GM12878 (cell line): Measurements from ENCODE around the gene PITPNB.

Experiments used
- CHD2 ChIP-seq: IDR thresholded peaks from 2 replicates; pipeline ENCODE4 v1.6.1; 2011; ENCODE audit warnings: low read depth, low read length, improper control_type of control experiment, borderline replicate concordance
- CREB1 ChIP-seq: IDR thresholded peaks from 2 replicates; pipeline ENCODE4 v1.6.1; 2012; ENCODE audit warnings: low read depth, mild to moderate bottlenecking, inconsistent platforms
- EED ChIP-seq: sonication (generic); IDR thresholded peaks from 2 replicates; pipeline ENCODE4 v1.6.1; 2016; ENCODE audit warnings: antibody characterized with exemption, low read depth
- KDM1A ChIP-seq: fragments of 200-600 bp; sonication (generic); IDR thresholded peaks from 2 replicates; pipeline ENCODE4 v1.6.1; 2016; ENCODE audit warnings: borderline replicate concordance
- PAX8 ChIP-seq: fragments of 450-650 bp; IDR thresholded peaks from 2 replicates; pipeline ENCODE4 v1.6.1; 2017; ENCODE audit warnings: mild to moderate bottlenecking, moderate library complexity
- SP1 ChIP-seq: IDR thresholded peaks from one replicate; pipeline ENCODE4 v1.6.1; 2011; ENCODE audit warnings: low read depth, low read length
- TAF1 ChIP-seq: IDR thresholded peaks from 2 replicates; pipeline ENCODE4 v1.6.1; 2011; ENCODE audit warnings: mild to moderate bottlenecking, low read depth, low read length, borderline replicate concordance
- TARDBP ChIP-seq: IDR thresholded peaks from 2 replicates; pipeline ENCODE4 v1.6.1; 2016; ENCODE audit warnings: borderline replicate concordance
- TF ChIP-seq, protein P1 (sequence below): IDR thresholded peaks from 2 replicates; pipeline ENCODE4 v1.6.1; 2011; ENCODE audit warnings: borderline replicate concordance, low read depth, mild to moderate bottlenecking, moderate library complexity, mixed read lengths, low read length; ENCODE audit not compliant: insufficient read depth; ENCODE audit errors: extremely low read length
- TF ChIP-seq, protein P2 (sequence below): fragments of 450-650 bp; IDR thresholded peaks from 2 replicates; pipeline ENCODE4 v1.6.1; 2017; ENCODE audit warnings: mild to moderate bottlenecking, low read depth, inconsistent platforms; ENCODE audit not compliant: poor library complexity, severe bottlenecking
- TF ChIP-seq, protein P3 (sequence below), 3 experiments: IDR thresholded peaks in 2 of 3; conservative IDR thresholded peaks in 1 of 3; 2 replicates each; pipeline ENCODE4 v1.5.1; 2011; ENCODE audit warnings: low read depth in 3 of 3, low read length in 3 of 3, mild to moderate bottlenecking in 3 of 3, control low read depth in 2 of 3, moderate library complexity in 2 of 3, inconsistent platforms in 1 of 3, mixed read lengths in 1 of 3; ENCODE audit not compliant: control insufficient read depth in 2 of 3, insufficient read depth in 1 of 3; ENCODE audit errors: extremely low read depth in 1 of 3

DNA sequence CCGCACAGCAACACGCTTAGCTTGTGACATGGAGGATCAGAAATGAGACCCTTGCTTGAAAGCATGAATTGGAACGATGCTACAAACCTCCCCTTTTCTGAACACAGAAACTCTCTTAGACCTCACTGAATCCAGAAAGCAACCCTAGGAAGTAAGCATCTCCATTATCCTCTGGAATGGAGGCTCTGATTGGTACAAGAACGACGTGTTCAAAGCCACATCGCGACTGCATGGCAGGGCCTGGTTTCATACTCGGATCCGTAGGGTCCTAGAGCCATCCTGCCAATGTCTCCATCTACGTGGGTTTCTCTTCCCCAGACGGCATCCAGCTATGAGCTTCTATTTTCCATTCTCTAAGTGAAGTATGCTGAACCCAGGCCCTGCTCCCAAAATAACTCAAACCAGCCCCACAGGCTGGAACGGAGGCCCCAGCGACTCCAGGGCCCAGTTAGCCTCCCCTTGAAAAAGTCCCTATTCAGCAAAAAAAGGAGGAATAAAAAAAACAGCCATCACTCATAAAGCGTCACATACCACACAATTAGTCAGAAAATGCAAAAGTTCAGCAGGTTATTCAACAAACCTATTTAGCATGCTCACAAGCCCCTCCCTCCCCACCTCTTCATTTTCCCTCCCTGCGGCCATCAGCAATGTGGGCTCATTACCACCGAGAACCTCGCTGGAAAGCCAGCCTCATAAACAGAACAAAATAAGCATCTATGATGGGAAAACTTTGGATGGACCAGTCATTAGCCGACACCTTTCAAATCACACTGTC is 110.4 kb downstream of the PITPNB start:
- TF ChIP-seq CREB1 (no peak), TARDBP (no peak), CHD2 (no peak), PAX8 (no peak), EED (no peak), KDM1A (no peak), TAF1 (no peak), SP1 (no peak)
- TF ChIP-seq, protein P1, sequence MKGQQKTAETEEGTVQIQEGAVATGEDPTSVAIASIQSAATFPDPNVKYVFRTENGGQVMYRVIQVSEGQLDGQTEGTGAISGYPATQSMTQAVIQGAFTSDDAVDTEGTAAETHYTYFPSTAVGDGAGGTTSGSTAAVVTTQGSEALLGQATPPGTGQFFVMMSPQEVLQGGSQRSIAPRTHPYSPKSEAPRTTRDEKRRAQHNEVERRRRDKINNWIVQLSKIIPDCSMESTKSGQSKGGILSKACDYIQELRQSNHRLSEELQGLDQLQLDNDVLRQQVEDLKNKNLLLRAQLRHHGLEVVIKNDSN = no peak
- TF ChIP-seq, protein P2, sequence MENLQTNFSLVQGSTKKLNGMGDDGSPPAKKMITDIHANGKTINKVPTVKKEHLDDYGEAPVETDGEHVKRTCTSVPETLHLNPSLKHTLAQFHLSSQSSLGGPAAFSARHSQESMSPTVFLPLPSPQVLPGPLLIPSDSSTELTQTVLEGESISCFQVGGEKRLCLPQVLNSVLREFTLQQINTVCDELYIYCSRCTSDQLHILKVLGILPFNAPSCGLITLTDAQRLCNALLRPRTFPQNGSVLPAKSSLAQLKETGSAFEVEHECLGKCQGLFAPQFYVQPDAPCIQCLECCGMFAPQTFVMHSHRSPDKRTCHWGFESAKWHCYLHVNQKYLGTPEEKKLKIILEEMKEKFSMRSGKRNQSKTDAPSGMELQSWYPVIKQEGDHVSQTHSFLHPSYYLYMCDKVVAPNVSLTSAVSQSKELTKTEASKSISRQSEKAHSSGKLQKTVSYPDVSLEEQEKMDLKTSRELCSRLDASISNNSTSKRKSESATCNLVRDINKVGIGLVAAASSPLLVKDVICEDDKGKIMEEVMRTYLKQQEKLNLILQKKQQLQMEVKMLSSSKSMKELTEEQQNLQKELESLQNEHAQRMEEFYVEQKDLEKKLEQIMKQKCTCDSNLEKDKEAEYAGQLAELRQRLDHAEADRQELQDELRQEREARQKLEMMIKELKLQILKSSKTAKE = no peak
- TF ChIP-seq, protein P3, sequence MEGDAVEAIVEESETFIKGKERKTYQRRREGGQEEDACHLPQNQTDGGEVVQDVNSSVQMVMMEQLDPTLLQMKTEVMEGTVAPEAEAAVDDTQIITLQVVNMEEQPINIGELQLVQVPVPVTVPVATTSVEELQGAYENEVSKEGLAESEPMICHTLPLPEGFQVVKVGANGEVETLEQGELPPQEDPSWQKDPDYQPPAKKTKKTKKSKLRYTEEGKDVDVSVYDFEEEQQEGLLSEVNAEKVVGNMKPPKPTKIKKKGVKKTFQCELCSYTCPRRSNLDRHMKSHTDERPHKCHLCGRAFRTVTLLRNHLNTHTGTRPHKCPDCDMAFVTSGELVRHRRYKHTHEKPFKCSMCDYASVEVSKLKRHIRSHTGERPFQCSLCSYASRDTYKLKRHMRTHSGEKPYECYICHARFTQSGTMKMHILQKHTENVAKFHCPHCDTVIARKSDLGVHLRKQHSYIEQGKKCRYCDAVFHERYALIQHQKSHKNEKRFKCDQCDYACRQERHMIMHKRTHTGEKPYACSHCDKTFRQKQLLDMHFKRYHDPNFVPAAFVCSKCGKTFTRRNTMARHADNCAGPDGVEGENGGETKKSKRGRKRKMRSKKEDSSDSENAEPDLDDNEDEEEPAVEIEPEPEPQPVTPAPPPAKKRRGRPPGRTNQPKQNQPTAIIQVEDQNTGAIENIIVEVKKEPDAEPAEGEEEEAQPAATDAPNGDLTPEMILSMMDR (IDR thresholded peaks at IDR 0.05 in 2 of 3, conservative IDR thresholded peaks at IDR 0.05 in 1 of 3; ENCODE audit: control insufficient read depth in 2 of 3, extremely low read depth in 1 of 3, insufficient read depth in 1 of 3, low read depth in 3 of 3, low read length in 3 of 3) = no peak
